Measurements from ENCODE around the gene FMNL2. TPM values are rescaled to one million over a fixed set of nuclear protein-coding genes. Genes with fewer than 3 reads are reported as not detected.

FMNL2 gene
- total and polyA plus RNA-seq, 2 of the 4 experiments (the other 2 are of a cell fraction) = 10.9 to 11.4 TPM

DNA sequence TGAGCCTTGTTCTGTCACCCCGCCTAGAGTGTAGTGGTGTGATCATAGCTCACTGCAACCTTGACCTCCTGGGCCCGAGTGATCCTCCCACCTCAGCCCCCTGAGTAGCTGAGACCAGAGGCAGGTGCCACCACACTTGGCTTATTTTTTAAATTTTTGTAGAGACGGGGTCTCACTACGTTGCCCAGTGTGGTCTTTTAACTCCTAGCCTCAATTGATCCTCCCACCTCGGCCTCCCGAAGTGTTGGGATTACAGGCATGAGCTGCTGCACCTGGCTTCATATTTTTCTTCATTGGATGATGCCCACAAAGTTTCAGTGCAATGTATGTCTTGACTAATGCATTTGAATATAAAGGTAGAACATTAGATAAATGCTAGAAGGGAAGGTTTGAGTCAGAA lies 120.8 kb downstream of the FMNL2 start:
- H3K27me3 ChIP-seq (ENCODE audit: control insufficient read depth, insufficient read depth, low read length) = no peaks in the 10 kb centered on the region
- H2BK5ac ChIP-seq (ENCODE audit: low read depth, low read length, poor library complexity, severe bottlenecking) = no peak overlapping the region
- CTCF ChIA-PET = no interaction called here
- no peaks in the 10 kb centered on the region for H3K36me3 ChIP-seq (ENCODE audit: control insufficient read depth, insufficient read depth, low read length)
- H2AK5ac ChIP-seq (ENCODE audit: low read depth, low read length) = no peak overlapping the region
- H4K5ac ChIP-seq (ENCODE audit: low read depth, low read length) = no peak overlapping the region
- no peak overlapping the region for H3K18ac ChIP-seq (ENCODE audit: low read depth, low read length)
- peaks cover 6% of the 10 kb centered on the region; the same call in 1 of the 2 replicates for H4K20me1 ChIP-seq (ENCODE audit: insufficient read depth, low read length)
- no peak overlapping the region for H4K91ac ChIP-seq (ENCODE audit: insufficient read depth, low read depth, low read length)
- WGBS, 2 experiments (ENCODE audit: extremely low coverage in 2 of 2, insufficient read length in 1 of 2) = no CpG with 5 or more reads among the region's 6 CpGs
- H2BK120ac ChIP-seq (ENCODE audit: low read depth, low read length) = no peak overlapping the region
- ATAC-seq (ENCODE audit: low read depth) (no peak), DNase-seq (no peak)
- no TSS peak for BruUV-seq (replicated peaks)
- no peak overlapping the region for H3K4me2 ChIP-seq (ENCODE audit: low read depth, low read length)
- peaks cover 3 to 7% of the 10 kb centered on the region in 2 experiments; a peak in 1 of 4 replicates for H3K79me1 ChIP-seq (ENCODE audit: low read depth in 1 of 2, low read length in 2 of 2)
- H3K27ac ChIP-seq (ENCODE audit: insufficient read depth, low read length) = no peak overlapping the region
- no peaks in the 10 kb centered on the region for H3K9me3 ChIP-seq (ENCODE audit: control insufficient read depth, insufficient read depth, low read length)
- dilution Hi-C loops (cut with HindIII; ENCODE audit: low sequenced_read_pairs, unreplicated experiment) (no loop called here), in situ Hi-C loops (cut with MboI; ENCODE audit: low sequenced_read_pairs) (no loop called here), intact Hi-C loops (cut with micrococcal nuclease) (no loop called here)
- no peak overlapping the region for H4K8ac ChIP-seq (ENCODE audit: low read depth in 2 of 2, low read length in 2 of 2)
- no peak overlapping the region for H3K4me3 ChIP-seq (ENCODE audit: insufficient read depth, low read depth, low read length)
- no peaks in the 10 kb centered on the region for H3K9me1 ChIP-seq (ENCODE audit: insufficient read depth, low read length)
- no peak overlapping the region for H2BK20ac ChIP-seq (ENCODE audit: low read depth, low read length)
- H3K23ac ChIP-seq (ENCODE audit: low read depth, low read length) = no peak overlapping the region
- H3K56ac ChIP-seq (ENCODE audit: extremely low read depth, insufficient read depth, low read length) = no peak overlapping the region
- no peak overlapping the region for H3K9ac ChIP-seq (ENCODE audit: low read depth, low read length)
- no peak overlapping the region for H2AK9ac ChIP-seq (replicated peaks; ENCODE audit: low read depth, low read length, poor library complexity)
- no peak overlapping the region for H3K14ac ChIP-seq (replicated peaks; ENCODE audit: low read depth, low read length)
- POLR2A ChIA-PET (ENCODE audit: unreplicated experiment) = no interaction called here
- H3K4me1 ChIP-seq (ENCODE audit: control insufficient read depth, insufficient read depth, low read length) = no peaks in the 10 kb centered on the region
- H2AFZ ChIP-seq (replicated peaks; ENCODE audit: low read length, poor library complexity) = no peak overlapping the region
- no peak overlapping the region for H2BK15ac ChIP-seq (ENCODE audit: low read depth, low read length)
- no peak overlapping the region for H3K4ac ChIP-seq (ENCODE audit: low read depth, low read length)
- no peak for TF ChIP-seq BHLHE40 (IDR thresholded peaks at IDR 0.05; ENCODE audit: low read depth, low read length)
- no peak for TF ChIP-seq POLR2A (IDR thresholded peaks at IDR 0.05; ENCODE audit: low read depth, low read length)
- no peak for TF ChIP-seq MAFK (IDR thresholded peaks at IDR 0.05; ENCODE audit: low read depth, low read length)
- no peak for TF ChIP-seq RAD21 (IDR thresholded peaks at IDR 0.05; ENCODE audit: low read length)
- TF ChIP-seq, protein P1, sequence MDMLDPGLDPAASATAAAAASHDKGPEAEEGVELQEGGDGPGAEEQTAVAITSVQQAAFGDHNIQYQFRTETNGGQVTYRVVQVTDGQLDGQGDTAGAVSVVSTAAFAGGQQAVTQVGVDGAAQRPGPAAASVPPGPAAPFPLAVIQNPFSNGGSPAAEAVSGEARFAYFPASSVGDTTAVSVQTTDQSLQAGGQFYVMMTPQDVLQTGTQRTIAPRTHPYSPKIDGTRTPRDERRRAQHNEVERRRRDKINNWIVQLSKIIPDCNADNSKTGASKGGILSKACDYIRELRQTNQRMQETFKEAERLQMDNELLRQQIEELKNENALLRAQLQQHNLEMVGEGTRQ (IDR thresholded peaks at IDR 0.05; ENCODE audit: low read depth, low read length) = no peak
- TF ChIP-seq CHD1 (IDR thresholded peaks at IDR 0.05; ENCODE audit: low read depth, low read length) = no peak
- TF ChIP-seq FOS (IDR thresholded peaks at IDR 0.05; ENCODE audit: low read depth, low read length) = no peak
- TF ChIP-seq, protein P2, sequence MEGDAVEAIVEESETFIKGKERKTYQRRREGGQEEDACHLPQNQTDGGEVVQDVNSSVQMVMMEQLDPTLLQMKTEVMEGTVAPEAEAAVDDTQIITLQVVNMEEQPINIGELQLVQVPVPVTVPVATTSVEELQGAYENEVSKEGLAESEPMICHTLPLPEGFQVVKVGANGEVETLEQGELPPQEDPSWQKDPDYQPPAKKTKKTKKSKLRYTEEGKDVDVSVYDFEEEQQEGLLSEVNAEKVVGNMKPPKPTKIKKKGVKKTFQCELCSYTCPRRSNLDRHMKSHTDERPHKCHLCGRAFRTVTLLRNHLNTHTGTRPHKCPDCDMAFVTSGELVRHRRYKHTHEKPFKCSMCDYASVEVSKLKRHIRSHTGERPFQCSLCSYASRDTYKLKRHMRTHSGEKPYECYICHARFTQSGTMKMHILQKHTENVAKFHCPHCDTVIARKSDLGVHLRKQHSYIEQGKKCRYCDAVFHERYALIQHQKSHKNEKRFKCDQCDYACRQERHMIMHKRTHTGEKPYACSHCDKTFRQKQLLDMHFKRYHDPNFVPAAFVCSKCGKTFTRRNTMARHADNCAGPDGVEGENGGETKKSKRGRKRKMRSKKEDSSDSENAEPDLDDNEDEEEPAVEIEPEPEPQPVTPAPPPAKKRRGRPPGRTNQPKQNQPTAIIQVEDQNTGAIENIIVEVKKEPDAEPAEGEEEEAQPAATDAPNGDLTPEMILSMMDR (conservative IDR thresholded peaks at IDR 0.05; ENCODE audit: low read depth, low read length) = no peak
- no peak for TF ChIP-seq NFE2L2 (IDR thresholded peaks at IDR 0.05; ENCODE audit: low read depth, low read length)
- TF ChIP-seq MAZ (IDR thresholded peaks at IDR 0.05; ENCODE audit: borderline replicate concordance, low read depth, low read length) = no peak

Data from IMR-90 (cell line).